ENCODE results near the gene PDAP1. TPM values are rescaled to one million over a fixed set of nuclear protein-coding genes. Genes with fewer than 3 reads are reported as not detected.

The PDAP1 gene
- total RNA-seq, 1 experiment from 2014 or later = 150 TPM

GRCh38 chr7:99399597-99399996, 8.8 kb downstream of the PDAP1 start:
- Histone ChIP-seq H2BK120ac (ENCODE audit: low read depth, low read length, poor library complexity, severe bottlenecking) (no peak overlapping the region), H3K23me2 (ENCODE audit: insufficient read length, low read depth, low read length, poor library complexity, severe bottlenecking) (no peaks in the 10 kb centered on the region), H4K20me1 (ENCODE audit: control insufficient read depth, insufficient read depth, insufficient read length) (no peaks in the 10 kb centered on the region), H3K4ac (ENCODE audit: low read depth, low read length) (no peak overlapping the region), H3K18ac (ENCODE audit: insufficient read length, low read depth, low read length) (no peak overlapping the region), H3K79me1 (ENCODE audit: insufficient read depth, low read depth, low read length, poor library complexity, severe bottlenecking) (peaks cover under 1% of the 10 kb centered on the region), H2AFZ (ENCODE audit: low read length) (no peak overlapping the region), H3T11ph (ENCODE audit: low read length) (no peak overlapping the region), H4K91ac (ENCODE audit: insufficient read length, low read depth, low read length) (no peak overlapping the region), H3K9ac (ENCODE audit: extremely low read depth, insufficient read length, low read length) (no peak overlapping the region), H4K8ac (replicated peaks; ENCODE audit: insufficient read length, low read depth, low read length) (no peak overlapping the region), H2BK15ac (ENCODE audit: low read depth, low read length) (no peak overlapping the region), H2BK5ac (ENCODE audit: insufficient read length, low read length) (no peak overlapping the region), H2AK5ac (ENCODE audit: insufficient read length, low read length) (no peak overlapping the region), H3K23ac (ENCODE audit: insufficient read length, low read depth, low read length) (no peak overlapping the region), H3K4me1 (ENCODE audit: insufficient read depth, low read length) (no peaks in the 10 kb centered on the region), H2BK20ac (ENCODE audit: low read depth, low read length, poor library complexity, severe bottlenecking) (no peak overlapping the region), H4K5ac (ENCODE audit: insufficient read length, low read depth, low read length) (no peak overlapping the region), H2BK12ac (ENCODE audit: insufficient read length, low read depth, low read length) (no peak overlapping the region), H3K4me2 (ENCODE audit: insufficient read depth, insufficient read length, low read length) (no peak overlapping the region), H3K27me3 (ENCODE audit: insufficient read depth, low read length) (no peaks in the 10 kb centered on the region), H3K56ac (ENCODE audit: insufficient read length, low read depth, low read length) (no peak overlapping the region), H3K27ac (ENCODE audit: insufficient read length, low read depth, low read length) (no peak overlapping the region), H3K14ac (ENCODE audit: insufficient read depth, low read length) (no peak overlapping the region), H3K9me3 (ENCODE audit: control insufficient read depth, low read depth, low read length) (no peaks in the 10 kb centered on the region), H3K79me2 (ENCODE audit: insufficient read depth, low read length) (peaks cover 4% of the 10 kb centered on the region; the same call in 1 of the 2 replicates)
- Mint-ChIP-seq H3K4me1 (no peaks in the 10 kb centered on the region), H3K27ac (no peak overlapping the region), H3K9me3 (no peaks in the 10 kb centered on the region), H3K36me3 (ENCODE audit: insufficient read depth in 1 of 3, low read depth in 3 of 3) (peaks cover 48 to 94% (median 84%) of the 10 kb centered on the region in 3 experiments), H3K4me3 (no peak overlapping the region), H3K27me3 (ENCODE audit: low read depth) (no peaks in the 10 kb centered on the region; the same call in 1 of the 2 replicates)
- DNase-seq = no peak
- no peak for TF ChIP-seq CTCF (conservative IDR thresholded peaks at IDR 0.05)
- WGBS (ENCODE audit: extremely low coverage, insufficient read length, low lambda C conversion rate) = no CpG with 5 or more reads among the region's 6 CpGs

Measured in H9 (cell line).